ENCODE results near the gene REX1BD.

DNA sequence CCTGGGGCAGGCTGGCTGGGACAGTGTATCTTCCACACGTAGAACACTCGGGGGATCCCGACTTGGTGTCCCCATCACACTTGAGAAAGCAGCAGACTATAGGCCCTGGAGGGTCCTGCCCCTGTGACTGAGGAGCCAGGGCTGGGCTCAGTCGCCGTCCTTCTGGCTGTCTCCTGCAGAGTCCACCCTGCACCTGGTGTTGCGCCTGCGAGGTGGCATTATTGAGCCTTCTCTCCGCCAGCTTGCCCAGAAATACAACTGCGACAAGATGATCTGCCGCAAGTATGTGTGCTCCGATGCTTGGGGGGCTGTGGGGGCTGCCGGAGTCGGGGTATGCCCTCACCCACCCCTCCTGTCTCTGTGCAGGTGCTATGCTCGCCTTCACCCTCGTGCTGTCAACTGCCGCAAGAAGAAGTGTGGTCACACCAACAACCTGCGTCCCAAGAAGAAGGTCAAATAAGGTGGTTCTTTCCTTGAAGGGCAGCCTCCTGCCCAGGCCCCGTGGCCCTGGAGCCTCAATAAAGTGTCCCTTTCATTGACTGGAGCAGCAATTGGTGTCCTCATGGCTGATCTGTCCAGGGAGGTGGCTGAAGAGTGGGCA lies 13.8 kb upstream of the REX1BD start:
- TF ChIP-seq, protein P1, sequence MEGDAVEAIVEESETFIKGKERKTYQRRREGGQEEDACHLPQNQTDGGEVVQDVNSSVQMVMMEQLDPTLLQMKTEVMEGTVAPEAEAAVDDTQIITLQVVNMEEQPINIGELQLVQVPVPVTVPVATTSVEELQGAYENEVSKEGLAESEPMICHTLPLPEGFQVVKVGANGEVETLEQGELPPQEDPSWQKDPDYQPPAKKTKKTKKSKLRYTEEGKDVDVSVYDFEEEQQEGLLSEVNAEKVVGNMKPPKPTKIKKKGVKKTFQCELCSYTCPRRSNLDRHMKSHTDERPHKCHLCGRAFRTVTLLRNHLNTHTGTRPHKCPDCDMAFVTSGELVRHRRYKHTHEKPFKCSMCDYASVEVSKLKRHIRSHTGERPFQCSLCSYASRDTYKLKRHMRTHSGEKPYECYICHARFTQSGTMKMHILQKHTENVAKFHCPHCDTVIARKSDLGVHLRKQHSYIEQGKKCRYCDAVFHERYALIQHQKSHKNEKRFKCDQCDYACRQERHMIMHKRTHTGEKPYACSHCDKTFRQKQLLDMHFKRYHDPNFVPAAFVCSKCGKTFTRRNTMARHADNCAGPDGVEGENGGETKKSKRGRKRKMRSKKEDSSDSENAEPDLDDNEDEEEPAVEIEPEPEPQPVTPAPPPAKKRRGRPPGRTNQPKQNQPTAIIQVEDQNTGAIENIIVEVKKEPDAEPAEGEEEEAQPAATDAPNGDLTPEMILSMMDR (IDR thresholded peaks at IDR 0.05; ENCODE audit: insufficient read depth, low read length) = no peak
- TF ChIP-seq POLR2AphosphoS5 (IDR thresholded peaks at IDR 0.05; ENCODE audit: low read depth) = no peak
- TF ChIP-seq, protein P2, sequence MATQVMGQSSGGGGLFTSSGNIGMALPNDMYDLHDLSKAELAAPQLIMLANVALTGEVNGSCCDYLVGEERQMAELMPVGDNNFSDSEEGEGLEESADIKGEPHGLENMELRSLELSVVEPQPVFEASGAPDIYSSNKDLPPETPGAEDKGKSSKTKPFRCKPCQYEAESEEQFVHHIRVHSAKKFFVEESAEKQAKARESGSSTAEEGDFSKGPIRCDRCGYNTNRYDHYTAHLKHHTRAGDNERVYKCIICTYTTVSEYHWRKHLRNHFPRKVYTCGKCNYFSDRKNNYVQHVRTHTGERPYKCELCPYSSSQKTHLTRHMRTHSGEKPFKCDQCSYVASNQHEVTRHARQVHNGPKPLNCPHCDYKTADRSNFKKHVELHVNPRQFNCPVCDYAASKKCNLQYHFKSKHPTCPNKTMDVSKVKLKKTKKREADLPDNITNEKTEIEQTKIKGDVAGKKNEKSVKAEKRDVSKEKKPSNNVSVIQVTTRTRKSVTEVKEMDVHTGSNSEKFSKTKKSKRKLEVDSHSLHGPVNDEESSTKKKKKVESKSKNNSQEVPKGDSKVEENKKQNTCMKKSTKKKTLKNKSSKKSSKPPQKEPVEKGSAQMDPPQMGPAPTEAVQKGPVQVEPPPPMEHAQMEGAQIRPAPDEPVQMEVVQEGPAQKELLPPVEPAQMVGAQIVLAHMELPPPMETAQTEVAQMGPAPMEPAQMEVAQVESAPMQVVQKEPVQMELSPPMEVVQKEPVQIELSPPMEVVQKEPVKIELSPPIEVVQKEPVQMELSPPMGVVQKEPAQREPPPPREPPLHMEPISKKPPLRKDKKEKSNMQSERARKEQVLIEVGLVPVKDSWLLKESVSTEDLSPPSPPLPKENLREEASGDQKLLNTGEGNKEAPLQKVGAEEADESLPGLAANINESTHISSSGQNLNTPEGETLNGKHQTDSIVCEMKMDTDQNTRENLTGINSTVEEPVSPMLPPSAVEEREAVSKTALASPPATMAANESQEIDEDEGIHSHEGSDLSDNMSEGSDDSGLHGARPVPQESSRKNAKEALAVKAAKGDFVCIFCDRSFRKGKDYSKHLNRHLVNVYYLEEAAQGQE (IDR thresholded peaks at IDR 0.05; ENCODE audit: insufficient replicate concordance, low read depth) = no peak
- no peak for TF ChIP-seq GABPA (IDR thresholded peaks at IDR 0.05; ENCODE audit: low read depth)

Measured in HL-60 (cell line).